Measurements from ENCODE around the gene SMCO2. TPM values are rescaled to one million over a fixed set of nuclear protein-coding genes. Genes with fewer than 3 reads are reported as not detected.

The SMCO2 gene
- not detected for total RNA-seq (2013)
- polyA plus RNA-seq (10 to 100 TPM in 1 of 3 donors, not detected in 2; 17.4 TPM), polyA minus RNA-seq (not detected in 2 replicates), total RNA-seq (0 to 1.1 (median 0.07) reads per million in 11 experiments)

DNA sequence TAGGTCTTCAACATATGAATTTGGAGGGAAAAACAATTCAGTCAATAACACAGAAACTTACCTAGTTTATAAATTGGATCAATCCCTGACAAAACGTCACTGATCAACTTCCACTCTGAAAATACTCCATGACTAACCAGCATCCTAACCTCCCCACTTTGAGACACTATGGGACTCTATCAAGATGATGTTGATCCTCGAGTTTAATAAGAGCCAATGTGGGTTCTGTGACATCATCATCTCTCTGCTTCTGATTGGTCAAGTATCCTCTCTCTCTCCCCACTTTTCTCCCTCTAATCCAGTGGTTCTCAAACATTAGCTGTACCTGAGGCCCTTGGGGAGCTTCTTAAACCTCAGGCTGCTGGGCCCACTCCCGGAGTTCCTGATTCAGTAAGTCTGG is at the start of gene SMCO2:
SMCO2 (plus strand) TSS at position 301 of the 400 bp plus-strand sequence. CDS start 23,896 bp downstream, outside the sequence.
- no peaks in the 10 kb centered on the region for H4K20me1 ChIP-seq (ENCODE audit: insufficient read depth, low read length)
- no peak within 1 kb of the TSS for H3K4me3 ChIP-seq (replicated peaks in 1 of 3; ENCODE audit: low read depth in 2 of 3, low read length in 3 of 3)
- no peaks in the 10 kb centered on the region for H3K4me1 ChIP-seq (ENCODE audit: control insufficient read depth in 1 of 2, insufficient read depth in 2 of 2, low read length in 2 of 2)
- DNase-seq: no peak
- no peak within 1 kb of the TSS for H3K4me2 ChIP-seq (replicated peaks; ENCODE audit: extremely low read depth, low read length, poor library complexity, severe bottlenecking)
- Mint-ChIP-seq H3K36me3 (no peaks in the 10 kb centered on the region), H3K9me3 (peaks cover 6 to 12% (median 10%) of the 10 kb centered on the region in 7 donors), H3K4me1 (no peaks in the 10 kb centered on the region), H3K27ac (no peak within 1 kb of the TSS), H3K4me3 (no peak within 1 kb of the TSS), H3K27me3 (ENCODE audit: low read depth in 3 of 3) (no peaks in the 10 kb centered on the region)
- H3K9me3 ChIP-seq (replicated peaks in 1 of 2; ENCODE audit: control insufficient read depth in 1 of 2, insufficient read depth in 1 of 2, low read length in 2 of 2): peaks cover 0 to 4% of the 10 kb centered on the region in 2 donors
- H3K36me3 ChIP-seq (replicated peaks in 1 of 2; ENCODE audit: control insufficient read depth in 1 of 2, insufficient read depth in 2 of 2, low read length in 2 of 2): no peaks in the 10 kb centered on the region
- H3K27me3 ChIP-seq (ENCODE audit: control insufficient read depth in 2 of 2, insufficient read depth in 2 of 2, low read length in 2 of 2): no peaks in the 10 kb centered on the region
- no peaks in the 10 kb centered on the region for H3K79me2 ChIP-seq (ENCODE audit: insufficient read depth, low read length)
- no peak within 1 kb of the TSS for H3K9ac ChIP-seq (ENCODE audit: insufficient read depth, low read length, poor library complexity, severe bottlenecking)
- TF ChIP-seq, protein P1, sequence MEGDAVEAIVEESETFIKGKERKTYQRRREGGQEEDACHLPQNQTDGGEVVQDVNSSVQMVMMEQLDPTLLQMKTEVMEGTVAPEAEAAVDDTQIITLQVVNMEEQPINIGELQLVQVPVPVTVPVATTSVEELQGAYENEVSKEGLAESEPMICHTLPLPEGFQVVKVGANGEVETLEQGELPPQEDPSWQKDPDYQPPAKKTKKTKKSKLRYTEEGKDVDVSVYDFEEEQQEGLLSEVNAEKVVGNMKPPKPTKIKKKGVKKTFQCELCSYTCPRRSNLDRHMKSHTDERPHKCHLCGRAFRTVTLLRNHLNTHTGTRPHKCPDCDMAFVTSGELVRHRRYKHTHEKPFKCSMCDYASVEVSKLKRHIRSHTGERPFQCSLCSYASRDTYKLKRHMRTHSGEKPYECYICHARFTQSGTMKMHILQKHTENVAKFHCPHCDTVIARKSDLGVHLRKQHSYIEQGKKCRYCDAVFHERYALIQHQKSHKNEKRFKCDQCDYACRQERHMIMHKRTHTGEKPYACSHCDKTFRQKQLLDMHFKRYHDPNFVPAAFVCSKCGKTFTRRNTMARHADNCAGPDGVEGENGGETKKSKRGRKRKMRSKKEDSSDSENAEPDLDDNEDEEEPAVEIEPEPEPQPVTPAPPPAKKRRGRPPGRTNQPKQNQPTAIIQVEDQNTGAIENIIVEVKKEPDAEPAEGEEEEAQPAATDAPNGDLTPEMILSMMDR (IDR thresholded peaks at IDR 0.05): no peak
- H2AFZ ChIP-seq (ENCODE audit: insufficient read depth, low read depth, low read length, poor library complexity, severe bottlenecking): no peak within 1 kb of the TSS
- intact Hi-C loops (cut with micrococcal nuclease): no loop called here
- 100% methylated on average over 1 of the region's 3 CpGs for WGBS (ENCODE audit: insufficient coverage)
- H3K27ac ChIP-seq (ENCODE audit: low read depth in 1 of 2, low read length in 2 of 2): no peak within 1 kb of the TSS

DNA sequence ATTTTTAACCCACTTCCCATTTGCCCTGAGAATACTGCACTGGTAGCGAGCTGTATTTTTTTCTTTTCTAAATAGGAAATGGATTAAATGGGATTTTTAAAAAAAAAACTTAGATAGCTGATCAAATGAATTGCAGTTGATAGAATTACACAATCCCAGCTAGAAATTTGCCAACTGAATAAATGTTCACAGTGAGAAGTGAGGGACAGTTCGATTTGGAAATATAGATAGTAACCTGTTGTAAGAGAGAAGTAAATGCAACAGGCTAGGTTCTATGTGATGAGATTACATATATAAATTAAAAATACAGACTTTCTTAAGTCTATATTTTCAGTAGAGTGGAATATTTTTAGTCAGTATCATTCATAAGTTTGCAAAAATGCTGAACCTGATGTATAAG is 48.1 kb upstream of the SMCO2 start:
- intact Hi-C loops (cut with micrococcal nuclease): no loop called here
- Histone ChIP-seq H3K4me1 (ENCODE audit: control insufficient read depth in 1 of 2, insufficient read depth in 2 of 2, low read length in 2 of 2) (no peaks in the 10 kb centered on the region), H3K4me3 (replicated peaks in 1 of 3; ENCODE audit: low read depth in 2 of 3, low read length in 3 of 3) (no peak overlapping the region), H3K79me2 (ENCODE audit: insufficient read depth, low read length) (no peaks in the 10 kb centered on the region), H3K9ac (ENCODE audit: insufficient read depth, low read length, poor library complexity, severe bottlenecking) (no peak overlapping the region), H3K27me3 (ENCODE audit: control insufficient read depth in 2 of 2, insufficient read depth in 2 of 2, low read length in 2 of 2) (no peaks in the 10 kb centered on the region), H3K27ac (ENCODE audit: low read depth in 1 of 2, low read length in 2 of 2) (no peak overlapping the region), H3K36me3 (replicated peaks in 1 of 2; ENCODE audit: control insufficient read depth in 1 of 2, insufficient read depth in 2 of 2, low read length in 2 of 2) (no peaks in the 10 kb centered on the region), H3K9me3 (replicated peaks in 1 of 2; ENCODE audit: control insufficient read depth in 1 of 2, insufficient read depth in 1 of 2, low read length in 2 of 2) (no peaks in the 10 kb centered on the region), H2AFZ (ENCODE audit: insufficient read depth, low read depth, low read length, poor library complexity, severe bottlenecking) (no peak overlapping the region), H3K4me2 (replicated peaks; ENCODE audit: extremely low read depth, low read length, poor library complexity, severe bottlenecking) (no peak overlapping the region), H4K20me1 (ENCODE audit: insufficient read depth, low read length) (no peaks in the 10 kb centered on the region)
- Mint-ChIP-seq H3K4me3 (no peak overlapping the region), H3K9me3 (no peaks in the 10 kb centered on the region), H3K27me3 (ENCODE audit: low read depth in 3 of 3) (no peaks in the 10 kb centered on the region), H3K4me1 (peaks cover 7% of the 10 kb centered on the region), H3K27ac (no peak overlapping the region), H3K36me3 (peaks cover 1 to 8% of the 10 kb centered on the region in 2 donors)
- WGBS (ENCODE audit: insufficient coverage): no CpG with 5 or more reads among the region's 2 CpGs
- no peak for DNase-seq
- TF ChIP-seq, protein P1 (IDR thresholded peaks at IDR 0.05): no peak
